HCEC 1CT (cell line): ENCODE data around the gene FGB.
A peak's percentile ranks its signal among the peaks of the same experiment; 100 is the strongest.
"Not testable (repeated sequence)": the region's sequence is repeated elsewhere in the genome, so short reads cannot be mapped to it uniquely, and the experiment has no call there.

Source experiments
- DNase-seq: peaks from one replicate; pipeline ENCODE4 v3.0.0-alpha.2; 2017

Gene FGB

GRCh38 chr4:154566639-154567204, 3.9 kb downstream of the FGB start:
- DNase-seq = peak; percentile 31

- peak; percentile 3 for DNase-seq
These were observed 6.2 kb downstream of the FGB start for GRCh38 chr4:154569028-154569427.

GRCh38 chr4:154569584-154569983, 6.8 kb downstream of the FGB start:
- no peak for DNase-seq

DNA sequence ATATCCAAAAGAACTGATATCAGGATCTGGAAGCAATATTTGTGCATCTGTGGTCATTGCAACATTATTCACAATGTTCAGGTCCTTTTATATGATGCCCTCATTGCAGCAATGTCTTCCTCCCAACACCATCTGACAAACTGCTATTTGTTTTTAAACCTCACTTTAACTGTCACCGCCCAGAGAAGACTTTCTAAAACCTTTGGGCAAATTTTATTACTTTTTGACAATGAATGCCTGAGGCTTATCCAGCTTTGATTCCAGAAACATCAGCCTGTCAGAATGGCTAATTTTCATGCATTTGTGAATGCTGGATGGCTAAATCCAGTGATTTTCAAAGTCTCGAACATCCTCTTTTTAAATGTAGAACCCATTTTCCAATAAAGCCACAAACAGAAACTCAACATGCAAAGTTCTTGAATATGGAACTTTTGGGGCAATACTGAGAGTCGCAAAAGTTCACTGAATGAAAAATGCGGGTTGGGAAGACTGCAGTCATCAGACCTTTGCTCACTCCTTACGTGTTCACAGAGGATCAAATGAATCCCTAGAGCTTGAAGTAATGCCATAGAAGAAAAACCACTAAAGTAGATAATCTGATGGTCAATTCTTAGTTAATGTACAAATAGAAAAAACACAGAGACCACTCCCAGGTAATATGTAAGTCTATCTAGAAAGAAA, 10.5 kb downstream of the FGB start:
- no peak for DNase-seq

- DNase-seq = peak; percentile 60
These were observed 11.5 kb downstream of the FGB start for GRCh38 chr4:154574311-154574710.

DNA sequence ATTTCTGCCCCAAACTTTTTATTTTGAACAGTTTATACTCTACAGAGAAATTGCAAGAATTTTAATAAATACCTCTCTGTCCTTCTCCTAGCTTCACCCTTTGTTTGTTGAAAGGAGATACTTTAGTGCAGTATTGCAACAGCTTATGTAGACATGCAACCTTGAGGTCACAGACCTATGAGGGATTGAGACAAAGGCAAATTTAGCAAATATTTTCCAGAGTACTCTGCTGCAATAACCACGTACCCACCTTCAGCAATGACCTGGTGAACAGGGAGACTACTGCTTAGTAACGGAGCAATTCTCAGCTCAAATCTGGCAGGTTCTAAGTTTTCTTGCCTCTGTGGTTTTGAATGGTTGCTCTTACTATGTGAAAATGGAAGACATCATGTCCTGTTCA, 14.5 kb downstream of the FGB start:
- DNase-seq = no peak

DNA sequence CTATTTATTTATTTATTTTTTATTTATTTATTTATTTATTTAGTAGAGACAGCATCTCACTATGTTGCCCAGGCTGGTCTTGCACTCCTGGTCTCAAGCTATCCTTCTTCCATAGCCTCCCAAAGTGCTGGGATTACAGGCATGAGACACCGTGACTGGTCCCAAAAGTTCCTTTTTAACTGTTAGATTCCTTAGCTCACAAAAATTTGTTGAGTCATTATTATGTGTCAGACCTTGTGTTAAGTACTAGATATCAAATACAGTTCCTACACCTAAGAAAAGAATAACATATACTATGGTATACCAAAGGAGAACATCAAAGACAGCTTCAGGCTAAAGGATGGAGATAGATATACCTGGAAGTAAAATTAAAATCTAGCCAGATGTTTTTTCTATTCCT, 16.1 kb downstream of the FGB start:
- peak; percentile 16 for DNase-seq

DNA sequence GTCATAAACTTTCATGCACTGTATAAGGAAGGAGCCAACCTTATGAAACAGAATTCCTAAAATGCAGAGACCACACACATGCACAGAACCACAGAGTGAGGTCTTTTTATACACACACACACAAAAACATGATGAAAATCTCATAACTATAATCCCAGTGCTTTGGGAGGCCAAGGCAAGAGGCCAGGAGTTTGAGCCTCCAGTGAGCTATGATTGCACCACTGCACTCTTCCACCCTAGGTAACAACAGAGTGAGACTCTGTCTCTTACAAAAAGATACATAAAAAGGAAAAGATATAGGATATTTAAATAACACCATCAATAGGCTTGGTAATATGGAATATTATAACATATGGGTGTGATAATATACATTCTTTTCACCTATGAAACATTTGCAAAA, 17.1 kb downstream of the FGB start:
- DNase-seq = no peak

DNA sequence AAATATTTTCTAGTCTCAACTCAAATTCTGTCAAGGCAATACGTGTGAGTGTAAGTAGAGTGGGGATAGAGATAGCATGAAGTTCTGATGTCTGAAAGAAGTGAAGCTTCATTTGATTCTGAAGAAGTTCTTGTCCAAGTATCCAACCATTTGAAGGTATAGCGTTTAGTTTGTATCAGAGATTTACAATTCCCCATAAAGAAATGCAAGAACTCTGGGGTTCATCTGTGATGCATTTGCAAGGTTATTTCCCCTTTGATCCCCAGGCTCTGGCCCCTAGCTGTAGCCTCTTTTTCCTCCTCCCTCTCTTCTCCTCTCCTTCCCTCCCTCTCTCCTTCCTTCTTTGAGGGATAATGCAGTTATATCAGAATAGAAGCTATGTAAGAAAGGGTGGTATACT, 19.9 kb downstream of the FGB start:
- DNase-seq = no peak

GRCh38 chr4:154583230-154583629, 20.4 kb downstream of the FGB start:
- DNase-seq = no peak

- DNase-seq = no peak
These were observed 20.9 kb downstream of the FGB start for GRCh38 chr4:154583677-154584076.

DNA sequence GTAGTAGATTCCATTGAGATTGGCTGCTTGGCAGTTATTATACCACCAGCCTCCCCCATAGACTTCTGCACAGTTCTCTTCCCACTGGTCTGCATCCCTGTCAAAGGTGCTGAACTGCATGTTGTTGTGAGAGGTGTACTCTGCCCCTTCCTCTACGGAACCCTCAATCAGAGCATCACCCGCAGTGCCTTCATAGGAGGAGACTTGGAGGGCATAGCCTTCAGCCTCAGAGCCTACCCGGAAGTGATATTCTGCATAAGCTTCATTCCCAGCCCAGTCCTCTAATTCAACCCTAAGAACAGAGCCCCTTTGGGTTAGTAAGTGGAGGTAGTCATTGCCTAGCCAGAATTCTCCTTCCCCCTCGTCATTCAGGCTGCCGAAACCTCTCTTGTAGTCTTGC, 21.4 kb downstream of the FGB start:
- DNase-seq = no peak

DNA sequence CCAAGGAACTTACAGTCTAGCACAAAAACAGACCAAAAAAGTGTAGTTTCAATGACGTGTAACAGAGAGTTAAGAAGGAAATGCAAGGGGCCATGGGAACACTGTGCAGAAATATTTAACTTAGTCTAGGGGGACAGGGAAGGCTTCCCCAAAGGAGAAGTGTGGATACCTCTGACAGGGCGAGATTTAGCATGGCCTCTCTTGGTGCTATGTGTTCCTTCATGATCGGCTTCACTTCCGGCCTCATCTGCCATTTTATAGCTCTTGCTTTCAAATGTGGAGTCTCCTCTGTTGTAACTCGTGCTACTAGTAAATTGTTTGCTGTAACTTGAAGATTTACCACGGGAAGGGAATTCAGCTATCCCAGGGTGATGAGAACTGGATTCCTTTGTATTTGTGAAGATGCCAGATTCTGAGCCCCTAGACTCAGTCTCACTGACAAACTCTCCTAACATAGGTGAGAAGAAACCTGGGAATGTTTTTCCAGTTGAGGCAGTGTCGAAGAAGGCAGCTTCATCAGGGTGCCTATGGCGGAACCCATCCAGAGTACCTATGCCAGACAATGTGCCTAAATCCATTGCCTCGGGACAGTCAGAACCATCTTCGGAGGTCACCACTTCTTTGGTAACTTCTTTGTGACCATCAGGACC, 22.7 kb downstream of the FGB start:
- no peak for DNase-seq

GRCh38 chr4:154586296-154587033, 23.7 kb downstream of the FGB start:
- DNase-seq = no peak

GRCh38 chr4:154588198-154588597, 25.4 kb downstream of the FGB start:
- no peak for DNase-seq

GRCh38 chr4:154589296-154590197, 26.7 kb downstream of the FGB start:
- no peak for DNase-seq

DNA sequence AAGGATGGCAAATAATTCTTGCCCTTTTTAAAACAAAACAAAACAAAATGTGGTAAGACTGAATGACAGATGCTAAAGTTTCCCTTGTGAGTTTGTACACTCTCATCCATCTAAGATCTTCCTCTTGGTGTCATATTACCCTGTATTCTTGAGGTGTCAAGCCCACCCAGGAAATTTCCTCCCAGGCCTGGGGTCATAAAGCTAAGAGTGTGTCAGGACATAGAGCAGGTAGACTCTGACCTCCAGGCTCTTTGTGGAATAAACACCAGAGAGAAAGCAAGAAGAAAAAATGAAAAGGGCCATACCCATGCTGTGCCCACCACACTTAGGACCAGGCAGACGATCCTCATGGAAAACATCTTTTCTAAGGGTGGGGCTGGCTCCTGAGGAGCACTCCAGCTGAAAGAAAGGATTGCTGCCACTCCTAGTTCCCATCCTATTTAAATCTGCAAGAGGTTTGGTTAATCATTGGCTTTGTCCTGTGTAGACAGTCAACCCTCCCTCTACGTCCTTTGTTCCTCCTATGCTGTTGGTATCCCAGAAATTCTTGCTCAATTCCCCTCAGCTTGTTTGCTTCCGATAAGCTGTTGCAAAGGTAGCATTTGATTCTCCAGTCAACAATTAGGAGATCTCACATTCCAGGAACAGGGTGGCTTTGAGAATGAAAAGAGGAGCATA, 27.7 kb downstream of the FGB start, which contains the start of gene FGA:
Gene FGA (minus strand): TSS at position 414 of the 678 bp plus-strand sequence. CDS start 55 bp downstream, at position 359.
- DNase-seq = no peak

GRCh38 chr4:154591890-154592289, 29.1 kb downstream of the FGB start:
- no peak for DNase-seq

DNA sequence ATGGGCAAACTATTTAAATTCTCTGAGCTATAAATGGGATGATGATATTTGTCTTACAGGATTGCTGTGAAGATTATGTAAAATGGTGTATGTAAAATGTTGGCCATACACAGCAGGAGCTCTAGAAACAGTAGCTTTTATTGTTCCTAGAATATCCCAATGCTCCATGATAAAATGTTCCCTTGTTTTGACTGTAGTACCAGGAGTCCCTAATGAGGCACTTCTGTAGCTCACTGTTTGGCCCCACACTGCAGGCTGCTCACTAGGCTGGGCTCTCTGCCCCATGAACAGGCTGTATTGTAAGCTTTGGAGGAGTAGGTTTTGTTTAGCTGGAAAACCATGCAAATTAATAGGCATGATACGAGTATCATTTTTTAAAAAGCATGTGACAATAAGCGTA, 31.1 kb downstream of the FGB start:
- DNase-seq = no peak

DNA sequence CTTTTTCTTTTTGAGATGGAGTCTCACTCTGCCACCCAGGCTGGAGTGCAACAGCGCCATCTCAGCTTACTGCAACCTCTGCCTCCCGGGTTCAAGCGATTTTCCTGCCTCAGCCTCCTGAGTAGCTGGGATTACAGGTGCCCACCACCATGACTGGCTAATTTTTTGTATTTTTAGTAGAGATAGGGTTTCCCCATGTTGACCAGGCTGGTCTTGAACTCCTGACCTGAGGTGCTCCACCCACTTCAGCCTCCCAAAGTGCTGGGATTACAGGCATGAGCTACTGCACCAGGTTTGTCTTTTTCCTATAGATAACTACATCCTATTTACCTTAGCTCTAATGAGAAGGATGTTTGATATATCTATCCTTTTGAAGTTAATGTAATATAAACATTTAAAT, 31.5 kb downstream of the FGB start:
- DNase-seq = not testable (repeated sequence)

- DNase-seq = peak; percentile 22
These were observed 33.0 kb downstream of the FGB start for GRCh38 chr4:154595807-154596206.

- DNase-seq = not testable (repeated sequence)
These were observed 34.5 kb downstream of the FGB start for GRCh38 chr4:154597281-154597680.
